DOHH2 (cell line): ENCODE measurements around the gene COX7B2.

Experiments
- H3F3A ChIP-seq: fragments of 200-600 bp; sonication (generic), shearing (Covaris generic); 2 replicates; pipeline ENCODE4 v1.6.0; 2016; ENCODE audit warnings: antibody characterized with exemption, mild to moderate bottlenecking; ENCODE audit not compliant: control insufficient read depth, insufficient read depth
- H3K27ac ChIP-seq: fragments of 200-600 bp; sonication (generic); 2 replicates; pipeline ENCODE4 v1.5.1; 2014; ENCODE audit warnings: low read depth, mild to moderate bottlenecking, low read length, moderate library complexity
- H3K27me3 ChIP-seq: fragments of 200-600 bp; sonication (generic); 2 replicates; pipeline ENCODE4 v1.6.1; 2014; ENCODE audit warnings: mild to moderate bottlenecking, low read length, mixed read lengths; ENCODE audit not compliant: control insufficient read depth
- H3K36me3 ChIP-seq: fragments of 200-600 bp; sonication (generic); 2 replicates; pipeline ENCODE4 v1.6.1; 2014; ENCODE audit warnings: mild to moderate bottlenecking, low read length, moderate library complexity, mixed read lengths; ENCODE audit not compliant: control insufficient read depth
- H3K4me1 ChIP-seq: fragments of 200-600 bp; sonication (generic); 2 replicates; pipeline ENCODE4 v1.6.1; 2014; ENCODE audit warnings: mild to moderate bottlenecking, low read length, mixed read lengths; ENCODE audit not compliant: control insufficient read depth
- H3K4me2 ChIP-seq: fragments of 200-600 bp; sonication (generic); 2 replicates; pipeline ENCODE4 v1.6.0; 2014; ENCODE audit warnings: mild to moderate bottlenecking, low read length, moderate library complexity
- H3K4me3 ChIP-seq: fragments of 200-600 bp; sonication (generic); 2 replicates; pipeline ENCODE4 v1.5.1; 2014; ENCODE audit warnings: mild to moderate bottlenecking, low read length, mixed read lengths
- H3K79me2 ChIP-seq: fragments of 200-600 bp; sonication (generic); 2 replicates; pipeline ENCODE4 v1.6.1; 2014; ENCODE audit warnings: mild to moderate bottlenecking, low read length, mixed read lengths; ENCODE audit not compliant: control insufficient read depth
- H3K9me2 ChIP-seq: fragments of 200-600 bp; sonication (generic); replicated peaks from 2 replicates; pipeline ENCODE4 v1.6.1; 2014; ENCODE audit warnings: mild to moderate bottlenecking, low read length, mixed read lengths; ENCODE audit not compliant: control insufficient read depth
- H3K9me3 ChIP-seq: fragments of 200-600 bp; sonication (generic); 2 replicates; pipeline ENCODE4 v1.6.1; 2014; ENCODE audit warnings: antibody characterized with exemption, low read length, mixed read lengths; ENCODE audit not compliant: control insufficient read depth, insufficient read depth
- H4K20me1 ChIP-seq: fragments of 200-600 bp; sonication (generic); 2 replicates; pipeline ENCODE4 v1.6.0; 2014; ENCODE audit warnings: low read depth, mild to moderate bottlenecking, antibody characterized with exemption, low read length, moderate library complexity; ENCODE audit not compliant: control insufficient read depth, insufficient read depth
- CTCF ChIP-seq: fragments of 200-600 bp; sonication (generic); IDR thresholded peaks from one replicate; pipeline ENCODE4 v1.5.1; 2014; ENCODE audit warnings: antibody characterized with exemption, mild to moderate bottlenecking, low read depth, low read length; ENCODE audit not compliant: poor library complexity, severe bottlenecking
- EZH2phosphoT487 ChIP-seq: fragments of 200-600 bp; sonication (generic); IDR thresholded peaks from 2 replicates; pipeline ENCODE4 v1.6.1; 2017; ENCODE audit warnings: borderline replicate concordance, mild to moderate bottlenecking, antibody characterized with exemption, low read length, moderate library complexity, mixed read lengths

The COX7B2 gene

GRCh38 chr4:46909078-46909477 is at the start of gene COX7B2:
COX7B2 (minus strand) TSS chr4:46909245; CDS start chr4:46735192, 174,053 bp downstream.
- Histone ChIP-seq H3F3A (no peaks in the 10 kb centered on the region), H3K79me2 (no peaks in the 10 kb centered on the region), H3K4me3 (no peak within 1 kb of the TSS), H3K27ac (no peak within 1 kb of the TSS), H3K4me2 (no peak within 1 kb of the TSS), H4K20me1 (no peaks in the 10 kb centered on the region), H3K4me1 (no peaks in the 10 kb centered on the region), H3K36me3 (no peaks in the 10 kb centered on the region), H3K9me2 (no peaks in the 10 kb centered on the region), H3K27me3 (no peaks in the 10 kb centered on the region), H3K9me3 (no peaks in the 10 kb centered on the region)
- no peak for TF ChIP-seq EZH2phosphoT487
- TF ChIP-seq CTCF = no peak

GRCh38 chr4:46956451-46956850 is 47.4 kb upstream of the COX7B2 start:
- Histone ChIP-seq H3K27me3 (no peaks in the 10 kb centered on the region), H4K20me1 (no peaks in the 10 kb centered on the region), H3K4me1 (no peaks in the 10 kb centered on the region), H3K79me2 (no peaks in the 10 kb centered on the region), H3K27ac (no peak overlapping the region), H3F3A (no peaks in the 10 kb centered on the region), H3K9me3 (no peaks in the 10 kb centered on the region), H3K36me3 (no peaks in the 10 kb centered on the region), H3K4me3 (no peak overlapping the region), H3K9me2 (no peaks in the 10 kb centered on the region), H3K4me2 (no peak overlapping the region)
- TF ChIP-seq CTCF = no peak
- no peak for TF ChIP-seq EZH2phosphoT487

- Histone ChIP-seq H3K79me2 (no peaks in the 10 kb centered on the region), H3K4me3 (no peak overlapping the region), H3K4me2 (no peak overlapping the region), H3K9me3 (no peaks in the 10 kb centered on the region), H3K9me2 (no peaks in the 10 kb centered on the region), H3F3A (no peaks in the 10 kb centered on the region), H3K36me3 (no peaks in the 10 kb centered on the region), H4K20me1 (no peaks in the 10 kb centered on the region), H3K27ac (no peak overlapping the region), H3K27me3 (no peaks in the 10 kb centered on the region), H3K4me1 (no peaks in the 10 kb centered on the region)
- TF ChIP-seq CTCF (no peak), EZH2phosphoT487 (no peak)
Observed at GRCh38 chr4:46955601-46956000, 46.6 kb upstream of the COX7B2 start.

- TF ChIP-seq EZH2phosphoT487 (no peak), CTCF (no peak)
- Histone ChIP-seq H3K9me2 (no peaks in the 10 kb centered on the region), H3K27me3 (no peaks in the 10 kb centered on the region)
Observed at GRCh38 chr4:46954643-46955042, 45.6 kb upstream of the COX7B2 start.

More at GRCh38 chr4:46954643-46955042, 45.6 kb upstream of the COX7B2 start:
- no peak overlapping the region for H3K4me2 ChIP-seq
- no peak overlapping the region for H3K4me3 ChIP-seq
- H3K9me3 ChIP-seq = no peaks in the 10 kb centered on the region
- no peaks in the 10 kb centered on the region for H3K36me3 ChIP-seq
- no peaks in the 10 kb centered on the region for H3K4me1 ChIP-seq
- no peaks in the 10 kb centered on the region for H3K79me2 ChIP-seq
- no peak overlapping the region for H3K27ac ChIP-seq
- no peaks in the 10 kb centered on the region for H4K20me1 ChIP-seq
- H3F3A ChIP-seq = no peaks in the 10 kb centered on the region
